ENCODE measurements around the gene C11orf16.

The C11orf16 gene

GRCh38 chr11:8871171-8871775 is 61.5 kb downstream of the C11orf16 start:
- Histone ChIP-seq H3K4me3 (ENCODE audit: low read depth, low read length) (peak overlapping the region; percentile 81), H3K27ac (peak overlapping the region; percentile 91), H3K36me3 (no peaks in the 10 kb centered on the region; the same call in 1 of the 2 replicates), H3K27me3 (ENCODE audit: insufficient read depth, low read depth, severe bottlenecking) (no peaks in the 10 kb centered on the region), H3K9me3 (ENCODE audit: severe bottlenecking) (no peaks in the 10 kb centered on the region)
- peak; percentile 74 for DNase-seq
- TF ChIP-seq CTCF (IDR thresholded peaks at IDR 0.05; ENCODE audit: low read depth, low read length): no peak

- no peaks in the 10 kb centered on the region for H3K9me3 ChIP-seq (ENCODE audit: severe bottlenecking)
- H3K36me3 ChIP-seq: no peaks in the 10 kb centered on the region; the same call in 1 of the 2 replicates
- H3K27me3 ChIP-seq (ENCODE audit: insufficient read depth, low read depth, severe bottlenecking): no peaks in the 10 kb centered on the region
- H3K4me3 ChIP-seq (ENCODE audit: low read depth, low read length): peak overlapping the region; percentile 81
- TF ChIP-seq CTCF (IDR thresholded peaks at IDR 0.05; ENCODE audit: low read depth, low read length): peak; percentile 26; the same call in 1 of the 2 replicates
- DNase-seq: peak; percentile 85
- peak overlapping the region; percentile 91 for H3K27ac ChIP-seq
These were observed 62.2 kb downstream of the C11orf16 start for GRCh38 chr11:8870411-8871170.

Data from WERI-Rb-1 (cell line).